Measurements from ENCODE around the gene RAB7A.

GRCh38 chr3:128794067-128794768 is 68.2 kb downstream of the RAB7A start:
- no peak for TF ChIP-seq CTCF (IDR thresholded peaks at IDR 0.05)
- TF ChIP-seq POLR2A (IDR thresholded peaks at IDR 0.05) = no peak
